GM19372 (cell line): ENCODE data around the gene TRABD2B.

Experiments used
- ATAC-seq: cut with Tn5 transposase; IDR thresholded peaks from one replicate; pipeline ENCODE4 v1.9.1; 2021; ENCODE audit warnings: mild to moderate bottlenecking, low read depth, moderate library complexity; ENCODE audit not compliant: unreplicated experiment

The TRABD2B gene

GRCh38 chr1:47751193-47751592, 246.0 kb downstream of the TRABD2B start:
- no peak for ATAC-seq

GRCh38 chr1:47745715-47746609, 251.2 kb downstream of the TRABD2B start:
- no peak for ATAC-seq

GRCh38 chr1:47742890-47743760, 254.1 kb downstream of the TRABD2B start:
- no peak for ATAC-seq

- ATAC-seq, result no peak
Measured at GRCh38 chr1:47738560-47739182, 258.5 kb downstream of the TRABD2B start.

GRCh38 chr1:47732489-47732888, 264.7 kb downstream of the TRABD2B start:
- no peak for ATAC-seq

GRCh38 chr1:47731730-47732129, 265.5 kb downstream of the TRABD2B start:
- ATAC-seq, result no peak

GRCh38 chr1:47729685-47730084, 267.5 kb downstream of the TRABD2B start:
- ATAC-seq, result no peak

GRCh38 chr1:47727697-47728085, 269.5 kb downstream of the TRABD2B start:
- no peak for ATAC-seq

- ATAC-seq, result no peak
Measured at GRCh38 chr1:47727051-47727696, 270.0 kb downstream of the TRABD2B start.

- peak; percentile 97 for ATAC-seq
Measured at GRCh38 chr1:47725992-47726855, 271.0 kb downstream of the TRABD2B start.

- no peak for ATAC-seq
Measured at GRCh38 chr1:47725511-47725991, 271.6 kb downstream of the TRABD2B start.

- ATAC-seq, result no peak
Measured at GRCh38 chr1:47725000-47725473, 272.1 kb downstream of the TRABD2B start.

GRCh38 chr1:47724432-47724999, 272.7 kb downstream of the TRABD2B start:
- no peak for ATAC-seq

- no peak for ATAC-seq
Measured at GRCh38 chr1:47722909-47723580, 274.1 kb downstream of the TRABD2B start.

- no peak for ATAC-seq
Measured at GRCh38 chr1:47722101-47722500, 275.1 kb downstream of the TRABD2B start.

GRCh38 chr1:47720111-47720510, 277.1 kb downstream of the TRABD2B start:
- no peak for ATAC-seq

- no peak for ATAC-seq
Measured at GRCh38 chr1:47717341-47717740, 279.8 kb downstream of the TRABD2B start.
